ENCODE measurements around the gene RAF1. TPM values are rescaled to one million over a fixed set of nuclear protein-coding genes. Genes with fewer than 3 reads are reported as not detected.
A peak's percentile ranks its signal among the peaks of the same experiment; 100 is the strongest.

The RAF1 gene
- total RNA-seq, 2 experiments from 2014 or later: 95.8 to 97.6 TPM

- POLR2A ChIA-PET: no interaction called here
- H3K4me1 Mint-ChIP-seq: no peaks in the 10 kb centered on the region
- ATAC-seq (ENCODE audit: low read depth) (no peak), DNase-seq (no peak)
- H3K36me3 Mint-ChIP-seq: peaks cover 27% of the 10 kb centered on the region
- no peaks in the 10 kb centered on the region for H3K9me3 Mint-ChIP-seq
- no peaks in the 10 kb centered on the region for H3K27me3 Mint-ChIP-seq
- H3K27ac Mint-ChIP-seq: no peak overlapping the region
- H3K4me3 Mint-ChIP-seq: no peak overlapping the region
Observed at GRCh38 chr3:12590096-12590495, 73.8 kb downstream of the RAF1 start.

GRCh38 chr3:12588039-12589009 is 75.6 kb downstream of the RAF1 start:
- no peak overlapping the region for H3K4me3 Mint-ChIP-seq
- no peaks in the 10 kb centered on the region for H3K4me1 Mint-ChIP-seq
- no peaks in the 10 kb centered on the region for H3K9me3 Mint-ChIP-seq
- H3K36me3 Mint-ChIP-seq: peaks cover 26% of the 10 kb centered on the region
- H3K27ac Mint-ChIP-seq: no peak overlapping the region
- POLR2A ChIA-PET: no interaction called here
- no peaks in the 10 kb centered on the region for H3K27me3 Mint-ChIP-seq
- no peak for DNase-seq
- no peak for ATAC-seq (ENCODE audit: low read depth)

- Mint-ChIP-seq H3K4me3 (no peak overlapping the region), H3K4me1 (no peaks in the 10 kb centered on the region), H3K27me3 (no peaks in the 10 kb centered on the region), H3K9me3 (no peaks in the 10 kb centered on the region), H3K36me3 (peaks cover 30% of the 10 kb centered on the region), H3K27ac (no peak overlapping the region)
- ATAC-seq (ENCODE audit: low read depth): no peak
- POLR2A ChIA-PET: no interaction called here
- no peak for DNase-seq
Observed at GRCh38 chr3:12586403-12586802, 77.5 kb downstream of the RAF1 start.

- no peak for DNase-seq
- H3K9me3 Mint-ChIP-seq: no peaks in the 10 kb centered on the region
- no peak overlapping the region for H3K4me3 Mint-ChIP-seq
- POLR2A ChIA-PET: no interaction called here
- H3K27ac Mint-ChIP-seq: peak overlapping the region; percentile 45
- no peaks in the 10 kb centered on the region for H3K4me1 Mint-ChIP-seq
- H3K27me3 Mint-ChIP-seq: no peaks in the 10 kb centered on the region
- no peak for ATAC-seq (ENCODE audit: low read depth)
- peaks cover 29% of the 10 kb centered on the region for H3K36me3 Mint-ChIP-seq
Observed at GRCh38 chr3:12585970-12586369, 77.9 kb downstream of the RAF1 start.

GRCh38 chr3:12585181-12585580 is 78.7 kb downstream of the RAF1 start:
- H3K4me1 Mint-ChIP-seq: no peaks in the 10 kb centered on the region
- H3K4me3 Mint-ChIP-seq: no peak overlapping the region
- H3K27me3 Mint-ChIP-seq: no peaks in the 10 kb centered on the region
- no peaks in the 10 kb centered on the region for H3K9me3 Mint-ChIP-seq
- POLR2A ChIA-PET: no interaction called here
- peaks cover 29% of the 10 kb centered on the region for H3K36me3 Mint-ChIP-seq
- no peak overlapping the region for H3K27ac Mint-ChIP-seq
- ATAC-seq (ENCODE audit: low read depth) (no peak), DNase-seq (no peak)

- H3K4me1 Mint-ChIP-seq: no peaks in the 10 kb centered on the region
- H3K27ac Mint-ChIP-seq: no peak overlapping the region
- H3K27me3 Mint-ChIP-seq: no peaks in the 10 kb centered on the region
- H3K4me3 Mint-ChIP-seq: no peak overlapping the region
- ATAC-seq (ENCODE audit: low read depth): no peak
- no peak for DNase-seq
- H3K9me3 Mint-ChIP-seq: no peaks in the 10 kb centered on the region
- H3K36me3 Mint-ChIP-seq: peaks cover 27% of the 10 kb centered on the region
- POLR2A ChIA-PET: no interaction called here
Observed at GRCh38 chr3:12584083-12584482, 79.8 kb downstream of the RAF1 start.

- no peak for DNase-seq
- Mint-ChIP-seq H3K4me1 (no peaks in the 10 kb centered on the region), H3K9me3 (no peaks in the 10 kb centered on the region), H3K27ac (no peak overlapping the region), H3K36me3 (peaks cover 24% of the 10 kb centered on the region), H3K27me3 (no peaks in the 10 kb centered on the region), H3K4me3 (no peak overlapping the region)
- no peak for ATAC-seq (ENCODE audit: low read depth)
- POLR2A ChIA-PET: no interaction called here
Observed at GRCh38 chr3:12583280-12583679, 80.6 kb downstream of the RAF1 start.

GRCh38 chr3:12582730-12583129 is 81.2 kb downstream of the RAF1 start:
- Mint-ChIP-seq H3K36me3 (peaks cover 24% of the 10 kb centered on the region), H3K4me3 (no peak overlapping the region), H3K4me1 (no peaks in the 10 kb centered on the region), H3K27me3 (no peaks in the 10 kb centered on the region), H3K27ac (no peak overlapping the region), H3K9me3 (no peaks in the 10 kb centered on the region)
- DNase-seq (no peak), ATAC-seq (ENCODE audit: low read depth) (no peak)
- POLR2A ChIA-PET: no interaction called here

GRCh38 chr3:12579905-12580304 is 84.0 kb downstream of the RAF1 start:
- H3K4me3 Mint-ChIP-seq: no peak overlapping the region
- peaks cover 37% of the 10 kb centered on the region for H3K36me3 Mint-ChIP-seq
- no peak for DNase-seq
- POLR2A ChIA-PET: no interaction called here
- no peaks in the 10 kb centered on the region for H3K9me3 Mint-ChIP-seq
- no peaks in the 10 kb centered on the region for H3K4me1 Mint-ChIP-seq
- peak overlapping the region; percentile 5 for H3K27ac Mint-ChIP-seq
- no peak for ATAC-seq (ENCODE audit: low read depth)
- H3K27me3 Mint-ChIP-seq: no peaks in the 10 kb centered on the region

- Mint-ChIP-seq H3K27ac (peak overlapping the region; percentile 5), H3K4me1 (no peaks in the 10 kb centered on the region), H3K4me3 (no peak overlapping the region), H3K9me3 (no peaks in the 10 kb centered on the region), H3K36me3 (peaks cover 33% of the 10 kb centered on the region), H3K27me3 (no peaks in the 10 kb centered on the region)
- no peak for ATAC-seq (ENCODE audit: low read depth)
- POLR2A ChIA-PET: no interaction called here
- no peak for DNase-seq
Observed at GRCh38 chr3:12579456-12579855, 84.5 kb downstream of the RAF1 start.

GRCh38 chr3:12578742-12579141 is 85.2 kb downstream of the RAF1 start:
- Mint-ChIP-seq H3K27me3 (no peaks in the 10 kb centered on the region), H3K4me3 (no peak overlapping the region), H3K27ac (no peak overlapping the region), H3K4me1 (no peaks in the 10 kb centered on the region), H3K9me3 (no peaks in the 10 kb centered on the region), H3K36me3 (peaks cover 33% of the 10 kb centered on the region)
- DNase-seq (no peak), ATAC-seq (ENCODE audit: low read depth) (no peak)
- POLR2A ChIA-PET: no interaction called here

- Mint-ChIP-seq H3K4me3 (no peak overlapping the region), H3K27me3 (no peaks in the 10 kb centered on the region), H3K4me1 (no peaks in the 10 kb centered on the region), H3K36me3 (peaks cover 37% of the 10 kb centered on the region), H3K27ac (no peak overlapping the region), H3K9me3 (no peaks in the 10 kb centered on the region)
- POLR2A ChIA-PET: no interaction called here
- ATAC-seq (ENCODE audit: low read depth): no peak
- DNase-seq: no peak
Observed at GRCh38 chr3:12577379-12577778, 86.5 kb downstream of the RAF1 start.

GRCh38 chr3:12574661-12575060 is 89.3 kb downstream of the RAF1 start:
- H3K4me3 Mint-ChIP-seq: no peak overlapping the region
- H3K36me3 Mint-ChIP-seq: peaks cover 41% of the 10 kb centered on the region
- no peaks in the 10 kb centered on the region for H3K4me1 Mint-ChIP-seq
- no peak for DNase-seq
- no peak for ATAC-seq (ENCODE audit: low read depth)
- H3K27ac Mint-ChIP-seq: no peak overlapping the region
- H3K27me3 Mint-ChIP-seq: no peaks in the 10 kb centered on the region
- no peaks in the 10 kb centered on the region for H3K9me3 Mint-ChIP-seq
- POLR2A ChIA-PET: no interaction called here

- Mint-ChIP-seq H3K27ac (peak overlapping the region; percentile 43), H3K4me3 (no peak overlapping the region)
Observed at GRCh38 chr3:12574131-12574530, 89.8 kb downstream of the RAF1 start.

More at GRCh38 chr3:12574131-12574530, 89.8 kb downstream of the RAF1 start:
- no peaks in the 10 kb centered on the region for H3K4me1 Mint-ChIP-seq
- POLR2A ChIA-PET: no interaction called here
- H3K36me3 Mint-ChIP-seq: peaks cover 41% of the 10 kb centered on the region
- no peaks in the 10 kb centered on the region for H3K27me3 Mint-ChIP-seq
- no peak for ATAC-seq (ENCODE audit: low read depth)
- no peaks in the 10 kb centered on the region for H3K9me3 Mint-ChIP-seq
- no peak for DNase-seq

All from activated naive CD8-positive, alpha-beta T cell treated with anti-CD3 and anti-CD28 coated beads, Interleukin-2, amount 10 ng/mL, durations not matched to agents 7 days and 5 days (primary cell).